HFFc6 (cell line): Measurements from ENCODE around the gene PIGBOS1. TPM values are rescaled to one million over a fixed set of nuclear protein-coding genes. Genes with fewer than 3 reads are reported as not detected.
A peak's percentile ranks its signal among the peaks of the same experiment; 100 is the strongest.

Experiments used
- DNase-seq: peaks from one replicate; pipeline ENCODE4 v3.0.0-alpha.2; 2018
- H3K27ac Mint-ChIP-seq: 2 replicates; pipeline ENCODE4 v1.8.0; 2020; ENCODE audit warnings: mild to moderate bottlenecking, mixed read lengths
- H3K27me3 Mint-ChIP-seq: 2 replicates; pipeline ENCODE4 v1.8.0; 2021; ENCODE audit warnings: mild to moderate bottlenecking, moderate library complexity, mixed read lengths; ENCODE audit not compliant: insufficient read depth
- H3K36me3 Mint-ChIP-seq: 2 replicates; pipeline ENCODE4 v1.8.0; 2021; ENCODE audit warnings: low read depth, mixed read lengths
- H3K4me1 Mint-ChIP-seq: 2 replicates; pipeline ENCODE4 v1.8.0; 2020; ENCODE audit warnings: low read depth, mixed read lengths
- H3K4me3 Mint-ChIP-seq: 2 replicates; pipeline ENCODE4 v1.8.0; 2020; ENCODE audit warnings: mild to moderate bottlenecking, moderate library complexity, mixed read lengths
- H3K9me3 Mint-ChIP-seq: 2 replicates; pipeline ENCODE4 v1.8.0; 2020; ENCODE audit warnings: mild to moderate bottlenecking, mixed read lengths
- CTCF ChIP-seq: fragments of 200-600 bp; sonication (generic); IDR thresholded peaks from 2 replicates; pipeline ENCODE4 v1.5.0; 2021; ENCODE audit warnings: antibody characterized with exemption, mild to moderate bottlenecking
- total RNA-seq, 6 experiments: library from RNA; stranded (reverse); fragmentation: NEBNext Ultra II Directional; extraction: Animal tissue kit (Norgen Biotek cat#: 25700); gene quantifications; 2 replicates in 1 of 6; 3 replicates in 5 of 6; pipeline ENCODE4 v1.2.3, GENCODE V29; 2021

The PIGBOS1 gene
- total RNA-seq, 6 experiments from 2014 or later, result 7.8 to 11.0 (median 8.4) TPM

- no peak for DNase-seq
- H3K27me3 Mint-ChIP-seq, result no peaks in the 10 kb centered on the region; the same call in 1 of the 2 replicates
- H3K36me3 Mint-ChIP-seq, result peaks cover 10% of the 10 kb centered on the region
- H3K9me3 Mint-ChIP-seq, result no peaks in the 10 kb centered on the region
- no peak overlapping the region for H3K4me3 Mint-ChIP-seq
- TF ChIP-seq CTCF, result no peak
- no peak overlapping the region for H3K27ac Mint-ChIP-seq
- peaks cover 13% of the 10 kb centered on the region for H3K4me1 Mint-ChIP-seq
Measured at GRCh38 chr15:55348281-55348778, 29.4 kb upstream of the PIGBOS1 start.

GRCh38 chr15:55344206-55344605 lies 25.3 kb upstream of the PIGBOS1 start:
- H3K4me1 Mint-ChIP-seq, result peaks cover 21% of the 10 kb centered on the region
- peak overlapping the region; percentile 84 for H3K27ac Mint-ChIP-seq
- peaks cover 10% of the 10 kb centered on the region for H3K36me3 Mint-ChIP-seq
- TF ChIP-seq CTCF, result no peak
- no peaks in the 10 kb centered on the region; the same call in 1 of the 2 replicates for H3K27me3 Mint-ChIP-seq
- H3K4me3 Mint-ChIP-seq, result no peak overlapping the region
- no peaks in the 10 kb centered on the region for H3K9me3 Mint-ChIP-seq
- DNase-seq, result peak; percentile 30

- peak; percentile 24 for DNase-seq
- H3K9me3 Mint-ChIP-seq, result no peaks in the 10 kb centered on the region
- TF ChIP-seq CTCF, result no peak
Measured at GRCh38 chr15:55343168-55343567, 24.2 kb upstream of the PIGBOS1 start.

GRCh38 chr15:55337160-55337559 lies 18.2 kb upstream of the PIGBOS1 start:
- no peaks in the 10 kb centered on the region for H3K9me3 Mint-ChIP-seq
- no peaks in the 10 kb centered on the region for H3K4me1 Mint-ChIP-seq
- no peaks in the 10 kb centered on the region for H3K27me3 Mint-ChIP-seq
- H3K4me3 Mint-ChIP-seq, result no peak overlapping the region
- no peak for TF ChIP-seq CTCF
- no peak overlapping the region for H3K27ac Mint-ChIP-seq
- DNase-seq, result no peak
- peaks cover 7% of the 10 kb centered on the region for H3K36me3 Mint-ChIP-seq

More at GRCh38 chr15:55343168-55343567, 24.2 kb upstream of the PIGBOS1 start:
- Mint-ChIP-seq H3K4me1 (peaks cover 21% of the 10 kb centered on the region), H3K27ac (peak overlapping the region; percentile 84), H3K4me3 (no peak overlapping the region), H3K27me3 (no peaks in the 10 kb centered on the region; the same call in 1 of the 2 replicates), H3K36me3 (peaks cover 6% of the 10 kb centered on the region)

- Mint-ChIP-seq H3K4me1 (no peaks in the 10 kb centered on the region), H3K27ac (no peak overlapping the region), H3K27me3 (no peaks in the 10 kb centered on the region), H3K4me3 (no peak overlapping the region), H3K36me3 (peaks cover 7% of the 10 kb centered on the region), H3K9me3 (no peaks in the 10 kb centered on the region)
- no peak for TF ChIP-seq CTCF
- DNase-seq, result no peak
Measured at GRCh38 chr15:55334997-55335396, 16.1 kb upstream of the PIGBOS1 start.

- no peak for TF ChIP-seq CTCF
- H3K9me3 Mint-ChIP-seq, result no peaks in the 10 kb centered on the region
- DNase-seq, result no peak
- no peak overlapping the region for H3K27ac Mint-ChIP-seq
- H3K4me1 Mint-ChIP-seq, result no peaks in the 10 kb centered on the region
- no peak overlapping the region for H3K4me3 Mint-ChIP-seq
- peaks cover 7% of the 10 kb centered on the region for H3K36me3 Mint-ChIP-seq
- no peaks in the 10 kb centered on the region for H3K27me3 Mint-ChIP-seq
Measured at GRCh38 chr15:55334371-55334770, 15.4 kb upstream of the PIGBOS1 start.
